Measurements from ENCODE around the gene MEAF6. TPM values are rescaled to one million over a fixed set of nuclear protein-coding genes. Genes with fewer than 3 reads are reported as not detected.
A peak's percentile ranks its signal among the peaks of the same experiment; 100 is the strongest.

Gene MEAF6
- total and polyA plus RNA-seq, 2 of the 8 experiments (the other 6 are each of a cell fraction or from before 2014, with no cell fraction given), result 23.0 to 38.8 TPM

- Histone ChIP-seq H2AFZ (ENCODE audit: low read length) (no peak overlapping the region), H3K79me1 (ENCODE audit: low read depth, low read length) (peaks cover 8% of the 10 kb centered on the region), H3K36me3 (ENCODE audit: control insufficient read depth in 2 of 4, insufficient read depth in 4 of 4, low read length in 3 of 4) (peaks cover 0 to 10% (median 4%) of the 10 kb centered on the region in 4 experiments; a peak in 4 of 8 replicates), H4K20me1 (replicated peaks in 1 of 2; ENCODE audit: control insufficient read depth in 1 of 2, insufficient read depth in 2 of 2, low read length in 2 of 2) (peaks cover 0 to 20% of the 10 kb centered on the region in 2 experiments), H3K9me3 (ENCODE audit: insufficient read depth in 2 of 2, low read depth in 1 of 2, low read length in 1 of 2) (no peaks in the 10 kb centered on the region), H3K9ac (replicated peaks in 1 of 4; ENCODE audit: extremely low read depth in 1 of 4, low read depth in 3 of 4, low read length in 3 of 4) (peak overlapping the region in 3 of 4 experiments; percentile 39 to 55 (median 50); a peak in 4 of 7 replicates), H3K4me1 (replicated peaks in 1 of 4; ENCODE audit: control insufficient read depth in 3 of 4, insufficient read depth in 4 of 4, low read length in 3 of 4) (peaks cover 6 to 60% (median 36%) of the 10 kb centered on the region in 4 experiments), H3K23ac (ENCODE audit: insufficient read length) (no peak overlapping the region), H2BK12ac (ENCODE audit: low read depth, low read length) (no peak overlapping the region), H2AK5ac (ENCODE audit: low read depth, low read length) (no peak overlapping the region), H3K23me2 (ENCODE audit: low read depth, low read length) (peaks cover 8% of the 10 kb centered on the region), H4K8ac (ENCODE audit: extremely low read depth, insufficient read depth, low read length) (no peak overlapping the region), H3K79me2 (ENCODE audit: control insufficient read depth in 1 of 2, insufficient read depth in 2 of 2, low read length in 2 of 2) (peaks cover 0 to 26% of the 10 kb centered on the region in 2 experiments; a peak in 2 of 4 replicates), H3K56ac (replicated peaks; ENCODE audit: insufficient read length, low read depth, low read length) (no peak overlapping the region), H3K27me3 (replicated peaks in 1 of 4; ENCODE audit: control insufficient read depth in 3 of 4, extremely low read depth in 1 of 4, insufficient read depth in 3 of 4, low read length in 3 of 4) (peaks cover 1 to 13% (median 9%) of the 10 kb centered on the region in 4 experiments; a peak in 6 of 7 replicates), H3K4me2 (ENCODE audit: insufficient read depth in 1 of 2, low read depth in 2 of 2, low read length in 2 of 2) (peak overlapping the region; percentile 75 to 98), H4K91ac (replicated peaks; ENCODE audit: insufficient read length, low read length) (no peak overlapping the region), H2BK5ac (ENCODE audit: low read depth, low read length) (no peak overlapping the region), H3K4me3 (ENCODE audit: extremely low read depth in 1 of 4, insufficient read depth in 2 of 4, low read depth in 3 of 4, low read length in 4 of 4) (peak overlapping the region; percentile 46 to 76 (median 62)), H3K14ac (ENCODE audit: insufficient read length) (no peak overlapping the region), H3K4ac (replicated peaks; ENCODE audit: insufficient read length, low read depth, low read length) (no peak overlapping the region), H2BK120ac (replicated peaks; ENCODE audit: low read depth, low read length) (no peak overlapping the region), H2BK15ac (ENCODE audit: low read length) (no peak overlapping the region), H3K18ac (ENCODE audit: extremely low read depth, low read length) (no peak overlapping the region), H3K27ac (ENCODE audit: low read depth, low read length) (no peak overlapping the region), H4K5ac (ENCODE audit: insufficient read length, low read depth, low read length) (no peak overlapping the region), H2BK20ac (ENCODE audit: low read length) (no peak overlapping the region)
- WGBS, 2 experiments (ENCODE audit: extremely low coverage in 1 of 2, insufficient coverage in 1 of 2, insufficient read length in 1 of 2, insufficient replicate concordance in 2 of 2, low coverage in 1 of 2, low lambda C conversion rate in 2 of 2, missing lambda C conversion rate in 1 of 2), result 15% methylated on average over 29 of the region's 38 CpGs; no CpG with 5 or more reads in 1 of the 2 experiments
- TF ChIP-seq CTBP2 (IDR thresholded peaks at IDR 0.05; ENCODE audit: borderline replicate concordance, insufficient read depth, insufficient read length, low read length) (no peak), ASH2L (IDR thresholded peaks at IDR 0.05; ENCODE audit: low read length) (peak; percentile 0)
- DNase-seq (ENCODE audit: low read depth in 1 of 2, low spot score in 2 of 2) (no peak), FAIRE-seq (no peak)
- POLR2A ChIA-PET (ENCODE audit: partially characterized antibody), result interaction anchor here (0.9 to 5.7 kb wide), 10 partner anchors 10 to 624 kb away, joined by 3 to 68 read pairs (median 6); partner anchors contain the start of gene MEAF6
- CTCF ChIA-PET (ENCODE audit: partially characterized antibody), result interaction anchor here (0.6 to 17.4 kb wide), 6 partner anchors 9 to 927 kb away, joined by 3 to 213 read pairs (median 8); no protein-coding TSS in a partner anchor
These were observed 39.7 kb downstream of the MEAF6 start for GRCh38 chr1:37474697-37475379.
